ENCODE results near the gene GALNT18. TPM values are rescaled to one million over a fixed set of nuclear protein-coding genes. Genes with fewer than 3 reads are reported as not detected.

GALNT18 gene
- total RNA-seq, 3 donors from 2014 or later, result 14.7 to 25.9 (median 16.4) TPM

DNA sequence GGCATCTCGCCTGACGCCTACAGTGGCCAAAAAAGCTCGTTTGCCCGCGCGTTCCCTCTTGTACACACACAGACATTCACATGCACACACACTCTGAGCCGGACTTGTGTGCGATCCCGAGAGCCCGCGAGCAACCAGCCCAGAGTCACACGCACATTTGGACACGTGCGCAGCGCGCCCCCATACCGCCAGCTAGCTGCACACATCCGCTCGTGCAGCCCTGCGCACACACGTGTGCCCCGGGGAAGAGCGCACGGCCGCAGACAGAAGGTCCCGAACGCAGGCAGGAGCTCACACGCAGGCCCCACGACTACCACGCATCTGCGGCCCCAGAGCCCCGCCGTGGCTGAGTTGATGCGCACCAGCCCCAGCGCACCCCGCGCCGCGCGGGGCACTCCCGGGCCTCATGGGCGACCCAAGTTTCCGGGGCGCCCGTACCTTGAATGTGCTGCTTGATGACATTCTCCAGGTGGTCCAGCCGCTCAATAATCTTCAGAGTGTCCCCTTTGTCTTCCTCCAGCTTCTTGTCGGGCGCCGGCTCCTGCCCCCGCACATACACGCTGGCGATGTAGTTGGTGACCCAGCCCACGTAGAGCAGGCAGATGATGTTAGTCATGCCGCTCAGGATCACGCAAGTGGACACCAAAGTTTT is 758 bp downstream of the GALNT18 start:
- intact Hi-C loops (cut with DNase I; ENCODE audit: low total_unique reads), result no loop called here
- no peaks in the 10 kb centered on the region for H3K9me3 ChIP-seq
- no peak for TF ChIP-seq POLR2A (IDR thresholded peaks at IDR 0.05)
- TF ChIP-seq POLR2AphosphoS5 (IDR thresholded peaks at IDR 0.05), result no peak
- TF ChIP-seq, protein P1, sequence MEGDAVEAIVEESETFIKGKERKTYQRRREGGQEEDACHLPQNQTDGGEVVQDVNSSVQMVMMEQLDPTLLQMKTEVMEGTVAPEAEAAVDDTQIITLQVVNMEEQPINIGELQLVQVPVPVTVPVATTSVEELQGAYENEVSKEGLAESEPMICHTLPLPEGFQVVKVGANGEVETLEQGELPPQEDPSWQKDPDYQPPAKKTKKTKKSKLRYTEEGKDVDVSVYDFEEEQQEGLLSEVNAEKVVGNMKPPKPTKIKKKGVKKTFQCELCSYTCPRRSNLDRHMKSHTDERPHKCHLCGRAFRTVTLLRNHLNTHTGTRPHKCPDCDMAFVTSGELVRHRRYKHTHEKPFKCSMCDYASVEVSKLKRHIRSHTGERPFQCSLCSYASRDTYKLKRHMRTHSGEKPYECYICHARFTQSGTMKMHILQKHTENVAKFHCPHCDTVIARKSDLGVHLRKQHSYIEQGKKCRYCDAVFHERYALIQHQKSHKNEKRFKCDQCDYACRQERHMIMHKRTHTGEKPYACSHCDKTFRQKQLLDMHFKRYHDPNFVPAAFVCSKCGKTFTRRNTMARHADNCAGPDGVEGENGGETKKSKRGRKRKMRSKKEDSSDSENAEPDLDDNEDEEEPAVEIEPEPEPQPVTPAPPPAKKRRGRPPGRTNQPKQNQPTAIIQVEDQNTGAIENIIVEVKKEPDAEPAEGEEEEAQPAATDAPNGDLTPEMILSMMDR (IDR thresholded peaks at IDR 0.05), result no peak
- peak overlapping the region; percentile 58 to 76 (median 66) for H3K4me3 ChIP-seq
- H3K36me3 ChIP-seq, result no peaks in the 10 kb centered on the region
- peak overlapping the region; percentile 69 to 74 for H3K27ac ChIP-seq
- DNase-seq (ENCODE audit: low spot score in 2 of 2), result no peak
- no peaks in the 10 kb centered on the region for H3K4me1 ChIP-seq
- no peaks in the 10 kb centered on the region for H3K27me3 ChIP-seq

DNA sequence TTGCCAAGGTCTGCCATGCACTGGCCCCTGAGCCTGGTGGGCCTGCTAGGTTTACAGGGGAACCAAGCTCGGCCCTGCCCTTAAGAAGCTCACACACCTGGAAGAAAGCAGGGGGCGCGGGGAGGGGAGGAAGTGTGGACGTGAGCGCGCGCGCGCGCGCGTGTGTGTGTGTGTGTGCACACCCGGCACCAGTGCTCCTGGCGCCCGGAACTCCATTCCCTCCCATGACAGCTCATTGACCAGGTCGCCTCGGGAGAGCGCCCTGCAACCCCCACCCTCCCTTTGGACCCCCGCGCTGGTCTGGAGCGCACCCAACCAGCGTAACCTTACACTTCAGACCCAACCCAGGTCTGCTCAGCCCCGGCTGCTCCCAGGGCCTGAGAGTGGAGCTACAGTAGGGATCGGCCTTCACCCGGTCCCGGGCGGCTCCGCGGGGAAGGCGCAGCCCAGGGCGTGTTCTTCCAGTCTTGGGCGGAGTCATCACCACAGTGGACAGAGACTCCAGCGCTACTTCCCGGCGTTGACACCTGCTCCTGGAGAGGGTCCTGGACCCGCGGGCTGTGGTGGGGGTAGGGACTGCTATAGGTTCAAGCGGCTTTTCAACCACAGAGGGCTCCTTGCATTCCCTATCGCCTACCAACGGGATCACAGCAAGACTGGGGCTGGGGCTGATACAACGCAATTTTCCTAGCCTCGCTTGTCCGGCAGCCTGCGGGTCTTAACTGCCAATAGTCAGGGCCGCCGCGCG is 1.5 kb downstream of the GALNT18 start:
- Histone ChIP-seq H3K9me3 (no peaks in the 10 kb centered on the region), H3K4me1 (no peaks in the 10 kb centered on the region), H3K36me3 (no peaks in the 10 kb centered on the region), H3K4me3 (peak overlapping the region; percentile 58 to 76 (median 66)), H3K27me3 (no peaks in the 10 kb centered on the region), H3K27ac (peak overlapping the region in 1 of 2 donors; percentile 74)
- TF ChIP-seq POLR2AphosphoS5 (IDR thresholded peaks at IDR 0.05) (no peak), POLR2A (IDR thresholded peaks at IDR 0.05) (no peak)
- TF ChIP-seq, protein P1 (IDR thresholded peaks at IDR 0.05), result no peak
- peak; percentile 32 to 68 for DNase-seq (ENCODE audit: low spot score in 2 of 2)
- intact Hi-C loops (cut with DNase I; ENCODE audit: low total_unique reads), result no loop called here

DNA sequence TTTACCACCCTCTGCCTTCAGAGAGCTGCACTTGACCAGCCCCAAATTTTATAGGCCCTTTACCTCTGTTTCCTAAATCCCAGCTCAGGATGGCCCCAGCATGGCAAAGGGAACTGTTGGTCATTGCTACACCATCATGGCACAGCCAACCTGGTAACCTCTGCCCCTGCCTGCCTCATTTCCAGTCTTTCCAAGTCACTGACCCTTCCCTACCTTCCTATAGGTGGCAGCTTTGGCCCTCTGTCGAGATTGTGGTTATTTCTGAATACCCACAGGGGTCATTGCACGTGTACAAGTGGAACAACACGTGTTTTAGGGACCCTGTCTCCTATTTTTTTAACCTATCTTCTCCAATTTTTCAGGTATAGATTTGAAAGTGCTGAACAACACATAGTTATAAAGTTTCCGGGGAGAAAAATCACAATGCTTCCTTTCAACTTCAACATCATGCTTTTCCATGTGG is 2.8 kb downstream of the GALNT18 start:
- Histone ChIP-seq H3K4me3 (no peak overlapping the region), H3K36me3 (no peaks in the 10 kb centered on the region), H3K27me3 (no peaks in the 10 kb centered on the region), H3K9me3 (no peaks in the 10 kb centered on the region), H3K4me1 (no peaks in the 10 kb centered on the region), H3K27ac (no peak overlapping the region)
- no peak for TF ChIP-seq POLR2AphosphoS5 (IDR thresholded peaks at IDR 0.05)
- TF ChIP-seq POLR2A (IDR thresholded peaks at IDR 0.05), result no peak
- TF ChIP-seq, protein P1 (IDR thresholded peaks at IDR 0.05), result no peak
- intact Hi-C loops (cut with DNase I; ENCODE audit: low total_unique reads), result no loop called here
- no peak for DNase-seq (ENCODE audit: low spot score in 2 of 2)

DNA sequence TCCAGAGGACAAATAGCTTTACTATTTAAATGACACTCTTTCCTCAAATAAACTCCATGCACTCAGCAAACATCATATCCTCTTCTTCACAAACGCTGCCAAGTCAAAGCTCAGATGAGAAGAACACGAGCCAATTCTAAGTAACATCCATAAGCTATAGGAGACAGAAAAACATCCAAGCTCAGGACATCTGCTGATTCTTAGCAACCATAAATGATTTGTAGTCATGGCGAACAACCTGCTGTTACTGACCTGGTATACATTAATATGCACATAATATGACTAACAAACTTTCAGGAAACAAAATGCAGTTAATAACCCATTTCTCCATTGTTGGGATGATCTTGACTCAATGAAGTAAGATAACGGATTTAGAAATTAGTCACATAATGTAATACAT is 6.7 kb downstream of the GALNT18 start:
- no peak for DNase-seq (ENCODE audit: low spot score in 2 of 2)
- no peaks in the 10 kb centered on the region for H3K9me3 ChIP-seq
- intact Hi-C loops (cut with DNase I; ENCODE audit: low total_unique reads), result no loop called here
- no peak overlapping the region for H3K4me3 ChIP-seq
- no peak for TF ChIP-seq POLR2AphosphoS5 (IDR thresholded peaks at IDR 0.05)
- no peaks in the 10 kb centered on the region for H3K4me1 ChIP-seq
- no peaks in the 10 kb centered on the region for H3K36me3 ChIP-seq
- H3K27me3 ChIP-seq, result no peaks in the 10 kb centered on the region
- no peak overlapping the region for H3K27ac ChIP-seq

DNA sequence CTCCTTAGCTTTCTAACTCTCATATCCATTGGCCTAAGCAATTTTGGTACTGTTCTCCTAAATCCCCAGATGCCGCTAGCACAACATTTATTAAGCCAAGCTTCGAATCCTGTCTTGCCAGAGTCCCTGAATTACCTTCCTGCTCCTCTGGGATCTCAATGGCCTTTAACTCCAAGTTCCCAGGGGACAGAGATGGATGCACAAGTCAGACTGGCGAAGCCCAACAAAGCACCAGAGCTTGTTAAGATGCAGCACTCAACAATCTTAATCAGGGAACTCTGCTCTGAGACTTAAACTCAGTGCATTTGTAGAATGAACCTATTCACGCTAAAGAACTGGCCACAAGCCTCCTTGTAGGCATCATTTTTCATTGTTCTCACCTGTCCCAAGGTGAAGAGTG is 9.4 kb downstream of the GALNT18 start:
- Histone ChIP-seq H3K27ac (no peak overlapping the region), H3K36me3 (no peaks in the 10 kb centered on the region), H3K4me1 (no peaks in the 10 kb centered on the region), H3K27me3 (no peaks in the 10 kb centered on the region), H3K9me3 (no peaks in the 10 kb centered on the region), H3K4me3 (no peak overlapping the region)
- DNase-seq (ENCODE audit: low spot score in 2 of 2), result no peak
- intact Hi-C loops (cut with DNase I; ENCODE audit: low total_unique reads), result no loop called here
- TF ChIP-seq, protein P1 (IDR thresholded peaks at IDR 0.05), result no peak
- TF ChIP-seq POLR2AphosphoS5 (IDR thresholded peaks at IDR 0.05) (no peak), POLR2A (IDR thresholded peaks at IDR 0.05) (no peak)

All from breast epithelium (tissue), 4 donors.